PC-9 (cell line): ENCODE measurements around the gene OBP2A. TPM values are rescaled to one million over a fixed set of nuclear protein-coding genes. Genes with fewer than 3 reads are reported as not detected.

Experiments used
- BruUV-seq: library from RNA; stranded (reverse); fragments of 400-500 nt; replicated peaks from 2 replicates; lab custom pipeline; 2021; lab: Mats Ljungman, UMichigan
- CTCF ChIA-PET: fragments of 300-600 bp; sonication (Branson Sonifier 250); formaldehyde crosslinking; loops from one replicate; lab custom pipeline; 2022; ENCODE audit warnings: antibody characterized with exemption; lab: Charles Lee
- POLR2A ChIA-PET: fragments of 300-600 bp; sonication (Branson Sonifier 250); formaldehyde crosslinking; loops from one replicate; lab custom pipeline; 2022; ENCODE audit warnings: antibody characterized with exemption; ENCODE audit not compliant: unreplicated experiment; lab: Charles Lee
- DNase-seq, 2 experiments: peaks; one replicate each; pipeline versions ENCODE4 v3.0.0 to v3.0.0-alpha.2; 2015 to 2022; ENCODE audit warnings: mixed read lengths in 1 of 2
- H2AFZ ChIP-seq: fragments of 200-600 bp; sonication (generic); 2 replicates; pipeline ENCODE4 v1.8.1; 2017; ENCODE audit warnings: antibody characterized with exemption
- H3F3A ChIP-seq: fragments of 200-600 bp; sonication (generic); 2 replicates; pipeline ENCODE4 v1.8.1; 2017; ENCODE audit warnings: antibody characterized with exemption, mild to moderate bottlenecking, low read depth; ENCODE audit not compliant: insufficient read depth
- H3K27ac ChIP-seq: fragments of 200-600 bp; sonication (generic); 2 replicates; pipeline ENCODE4 v1.6.1; 2016; ENCODE audit warnings: mixed run types
- H3K27me3 ChIP-seq: fragments of 200-600 bp; sonication (generic); 2 replicates; pipeline ENCODE4 v1.6.1; 2016; ENCODE audit warnings: low read depth, mixed run types; ENCODE audit not compliant: insufficient read depth
- H3K36me3 ChIP-seq: fragments of 200-600 bp; sonication (generic); 2 replicates; pipeline ENCODE4 v1.6.1; 2016; ENCODE audit warnings: low read depth, mixed run types
- H3K4me1 ChIP-seq: fragments of 200-600 bp; sonication (generic); replicated peaks from 2 replicates; pipeline ENCODE4 v1.6.1; 2016; ENCODE audit warnings: mixed run types; ENCODE audit not compliant: insufficient read depth
- H3K4me2 ChIP-seq: fragments of 200-600 bp; sonication (generic); 2 replicates; pipeline ENCODE4 v1.6.1; 2017; ENCODE audit warnings: mixed run types
- H3K4me3 ChIP-seq: fragments of 200-600 bp; sonication (generic); 2 replicates; pipeline ENCODE4 v1.6.1; 2016; ENCODE audit warnings: mixed run types
- H3K79me2 ChIP-seq: fragments of 200-600 bp; sonication (generic); 2 replicates; pipeline ENCODE4 v1.6.1; 2017; ENCODE audit warnings: low read depth, mixed run types
- H3K9me2 ChIP-seq: fragments of 200-600 bp; sonication (generic); 2 replicates; pipeline ENCODE4 v1.8.1; 2017; ENCODE audit warnings: mild to moderate bottlenecking; ENCODE audit not compliant: insufficient read depth
- H3K9me3 ChIP-seq: fragments of 200-600 bp; sonication (generic); 2 replicates; pipeline ENCODE4 v1.8.1; 2016; ENCODE audit warnings: low read depth; ENCODE audit not compliant: insufficient read depth
- H4K20me1 ChIP-seq: fragments of 200-600 bp; sonication (generic); 2 replicates; pipeline ENCODE4 v1.8.1; 2017; ENCODE audit not compliant: insufficient read depth
- CTCF ChIP-seq: fragments of 200-600 bp; sonication (generic); conservative IDR thresholded peaks from 2 replicates; pipeline ENCODE4 v1.6.1; 2017; ENCODE audit warnings: mixed run types, antibody characterized with exemption, mild to moderate bottlenecking, moderate library complexity
- EZH2 ChIP-seq: fragments of 200-600 bp; sonication (generic); IDR thresholded peaks from 2 replicates; pipeline ENCODE4 v1.8.0; 2017; ENCODE audit warnings: antibody characterized with exemption, low read depth
- intact Hi-C: fragments of 100-400 bp; cut with micrococcal nuclease; formaldehyde crosslinking; loops from one replicate; pipeline ENCODE4 v1.10.0; 2022; ENCODE audit not compliant: unreplicated experiment
- total RNA-seq: library from RNA; stranded (reverse); gene quantifications from 2 replicates; pipeline ENCODE4 v1.2.3, GENCODE V29; 2021

The OBP2A gene
- total RNA-seq, 1 experiment from 2014 or later, result not detected

GRCh38 chr9:135521608-135522095, 24.3 kb upstream of the OBP2A start:
- intact Hi-C loops, result no loop called here
- no peak overlapping the region for H2AFZ ChIP-seq
- H3F3A ChIP-seq, result no peaks in the 10 kb centered on the region
- ChIA-PET CTCF (no interaction called here), POLR2A (no interaction called here)
- no peak for TF ChIP-seq EZH2
- TF ChIP-seq CTCF, result no peak
- BruUV-seq, result no TSS peak
- H3K9me3 ChIP-seq, result no peaks in the 10 kb centered on the region
- peaks cover 60% of the 10 kb centered on the region for H3K27me3 ChIP-seq
- H3K79me2 ChIP-seq, result no peaks in the 10 kb centered on the region
- H3K4me1 ChIP-seq, result no peaks in the 10 kb centered on the region
- no peak overlapping the region for H3K27ac ChIP-seq
- H3K9me2 ChIP-seq, result no peaks in the 10 kb centered on the region
- no peaks in the 10 kb centered on the region for H3K36me3 ChIP-seq
- DNase-seq, result no peak
- H3K4me3 ChIP-seq, result no peak overlapping the region
- no peaks in the 10 kb centered on the region for H4K20me1 ChIP-seq
- H3K4me2 ChIP-seq, result no peak overlapping the region

- no peaks in the 10 kb centered on the region for H4K20me1 ChIP-seq
- ChIA-PET POLR2A (no interaction called here), CTCF (no interaction called here)
- TF ChIP-seq EZH2, result no peak
- no peak for TF ChIP-seq CTCF
- no peak overlapping the region for H3K4me2 ChIP-seq
- H3F3A ChIP-seq, result no peaks in the 10 kb centered on the region
- no peaks in the 10 kb centered on the region for H3K79me2 ChIP-seq
- no peak overlapping the region for H3K27ac ChIP-seq
- no peaks in the 10 kb centered on the region for H3K9me2 ChIP-seq
- H3K27me3 ChIP-seq, result peaks cover 62% of the 10 kb centered on the region
- H3K4me1 ChIP-seq, result no peaks in the 10 kb centered on the region
- no peaks in the 10 kb centered on the region for H3K9me3 ChIP-seq
- no peak overlapping the region for H3K4me3 ChIP-seq
- DNase-seq, result no peak
- BruUV-seq, result no TSS peak
- no peaks in the 10 kb centered on the region for H3K36me3 ChIP-seq
- intact Hi-C loops, result no loop called here
- H2AFZ ChIP-seq, result no peak overlapping the region
Measured at GRCh38 chr9:135522137-135522877, 23.6 kb upstream of the OBP2A start.

DNA sequence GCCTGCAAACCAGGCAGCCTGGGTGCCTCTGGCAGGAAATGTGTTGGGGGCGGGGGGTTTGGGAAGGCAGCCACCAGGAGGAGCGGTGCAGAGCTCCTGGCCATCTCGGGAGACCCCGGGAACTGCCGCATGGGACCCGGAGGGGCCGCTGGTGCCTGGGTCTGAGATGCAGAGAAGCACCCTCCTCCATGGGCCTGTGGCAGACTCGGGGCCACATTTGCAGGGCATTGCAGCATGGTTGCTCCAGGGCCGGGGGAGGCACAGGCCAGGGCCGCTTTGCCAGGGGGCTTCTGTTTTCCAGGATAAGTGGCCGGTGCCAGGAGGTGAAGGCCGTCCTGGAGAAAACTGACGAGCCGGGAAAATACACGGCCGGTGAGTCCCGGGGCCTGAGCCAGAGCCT, 23.0 kb upstream of the OBP2A start:
- H3F3A ChIP-seq, result no peaks in the 10 kb centered on the region
- H3K36me3 ChIP-seq, result no peaks in the 10 kb centered on the region
- no peaks in the 10 kb centered on the region for H3K4me1 ChIP-seq
- H3K4me3 ChIP-seq, result no peak overlapping the region
- BruUV-seq, result no TSS peak
- TF ChIP-seq CTCF (no peak), EZH2 (no peak)
- H3K27me3 ChIP-seq, result peaks cover 56% of the 10 kb centered on the region
- H3K27ac ChIP-seq, result no peak overlapping the region
- H3K79me2 ChIP-seq, result no peaks in the 10 kb centered on the region
- POLR2A ChIA-PET, result no interaction called here
- no peaks in the 10 kb centered on the region for H4K20me1 ChIP-seq
- CTCF ChIA-PET, result no interaction called here
- no peak overlapping the region for H2AFZ ChIP-seq
- H3K9me3 ChIP-seq, result no peaks in the 10 kb centered on the region
- H3K4me2 ChIP-seq, result no peak overlapping the region
- intact Hi-C loops, result no loop called here
- no peaks in the 10 kb centered on the region for H3K9me2 ChIP-seq
- no peak for DNase-seq
